Upper lobe of right lung (tissue), 1 donor: Measurements from ENCODE around the gene ASB5. TPM values are rescaled to one million over a fixed set of nuclear protein-coding genes. Genes with fewer than 3 reads are reported as not detected.

Source experiments
- ATAC-seq: fragments of 200-7000 bp; cut with Tn5 transposase; one replicate; pipeline ENCODE4 v1.9.1; 2020; ENCODE audit warnings: mild to moderate bottlenecking, moderate library complexity
- DNase-seq: peaks from one replicate; pipeline ENCODE4 v3.0.0-alpha.2; 2020
- H3K27ac ChIP-seq: fragments of 200-600 bp; one replicate; pipeline ENCODE4 v1.8.0; 2022
- H3K27me3 ChIP-seq: fragments of 200-600 bp; one replicate; pipeline ENCODE4 v1.8.0; 2022; ENCODE audit warnings: mild to moderate bottlenecking
- H3K36me3 ChIP-seq: fragments of 200-600 bp; one replicate; pipeline ENCODE4 v1.8.0; 2022
- H3K4me1 ChIP-seq: fragments of 200-600 bp; one replicate; pipeline ENCODE4 v1.8.0; 2022
- H3K4me3 ChIP-seq: fragments of 200-600 bp; one replicate; pipeline ENCODE4 v1.8.0; 2022; ENCODE audit warnings: mild to moderate bottlenecking
- H3K9me3 ChIP-seq: fragments of 200-600 bp; one replicate; pipeline ENCODE4 v1.8.0; 2022
- intact Hi-C: fragments of 100-400 bp; cut with DNase I; formaldehyde crosslinking; loops from one replicate; pipeline ENCODE4 v1.11.0; 2022
- long read RNA-seq: library from polyadenylated mRNA; unstranded; transcript quantifications from one replicate; pipeline ENCODE4 v2.0.0, GENCODE V29; 2021
- total RNA-seq: library from RNA; stranded (reverse); fragmentation: NEBNext Ultra II Directional; extraction: Animal tissue kit (Norgen Biotek cat#: 25700); gene quantifications from one replicate; pipeline ENCODE4 v1.2.1, GENCODE V29; 2021
- TF ChIP-seq, protein P1 (sequence below): fragments of 200-600 bp; IDR thresholded peaks from one replicate; pipeline ENCODE4 v1.8.0; 2022; ENCODE audit warnings: antibody characterized with exemption
- donor health status: DM: no; HTN: yes; CAD: no; lungs with severe emphysema.

ASB5 gene
- total RNA-seq: not detected
- long read RNA-seq: 0 reads

DNA sequence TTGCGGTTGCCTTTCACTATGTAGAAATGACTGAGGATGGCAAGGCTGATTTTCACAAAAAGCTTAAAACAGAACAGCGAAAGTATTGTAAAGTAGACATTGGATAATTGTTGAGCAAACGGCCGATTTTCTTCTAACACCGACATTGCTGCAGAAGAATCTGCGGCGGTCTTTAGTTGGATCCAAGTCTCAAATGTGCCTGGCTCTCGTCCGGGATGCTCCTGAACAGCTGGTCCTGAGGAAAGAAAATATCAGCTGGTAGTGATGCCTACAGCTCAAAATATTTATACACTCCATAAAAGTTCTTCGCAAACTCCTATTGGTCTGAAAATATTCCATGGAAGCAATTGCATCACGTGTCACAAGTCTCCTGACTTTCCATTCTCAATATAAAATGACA, at the start of gene ASB5:
ASB5 (minus strand) TSS at position 260 of the 400 bp plus-strand sequence; CDS start at position 146, 114 bp downstream.
- H3K27me3 ChIP-seq: no peaks in the 10 kb centered on the region
- TF ChIP-seq, protein P1, sequence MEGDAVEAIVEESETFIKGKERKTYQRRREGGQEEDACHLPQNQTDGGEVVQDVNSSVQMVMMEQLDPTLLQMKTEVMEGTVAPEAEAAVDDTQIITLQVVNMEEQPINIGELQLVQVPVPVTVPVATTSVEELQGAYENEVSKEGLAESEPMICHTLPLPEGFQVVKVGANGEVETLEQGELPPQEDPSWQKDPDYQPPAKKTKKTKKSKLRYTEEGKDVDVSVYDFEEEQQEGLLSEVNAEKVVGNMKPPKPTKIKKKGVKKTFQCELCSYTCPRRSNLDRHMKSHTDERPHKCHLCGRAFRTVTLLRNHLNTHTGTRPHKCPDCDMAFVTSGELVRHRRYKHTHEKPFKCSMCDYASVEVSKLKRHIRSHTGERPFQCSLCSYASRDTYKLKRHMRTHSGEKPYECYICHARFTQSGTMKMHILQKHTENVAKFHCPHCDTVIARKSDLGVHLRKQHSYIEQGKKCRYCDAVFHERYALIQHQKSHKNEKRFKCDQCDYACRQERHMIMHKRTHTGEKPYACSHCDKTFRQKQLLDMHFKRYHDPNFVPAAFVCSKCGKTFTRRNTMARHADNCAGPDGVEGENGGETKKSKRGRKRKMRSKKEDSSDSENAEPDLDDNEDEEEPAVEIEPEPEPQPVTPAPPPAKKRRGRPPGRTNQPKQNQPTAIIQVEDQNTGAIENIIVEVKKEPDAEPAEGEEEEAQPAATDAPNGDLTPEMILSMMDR: no peak
- no peak within 1 kb of the TSS for H3K4me3 ChIP-seq
- H3K36me3 ChIP-seq: no peaks in the 10 kb centered on the region
- intact Hi-C loops: no loop called here
- no peak for ATAC-seq
- H3K9me3 ChIP-seq: no peaks in the 10 kb centered on the region
- no peak within 1 kb of the TSS for H3K27ac ChIP-seq
- no peaks in the 10 kb centered on the region for H3K4me1 ChIP-seq
- no peak for DNase-seq

DNA sequence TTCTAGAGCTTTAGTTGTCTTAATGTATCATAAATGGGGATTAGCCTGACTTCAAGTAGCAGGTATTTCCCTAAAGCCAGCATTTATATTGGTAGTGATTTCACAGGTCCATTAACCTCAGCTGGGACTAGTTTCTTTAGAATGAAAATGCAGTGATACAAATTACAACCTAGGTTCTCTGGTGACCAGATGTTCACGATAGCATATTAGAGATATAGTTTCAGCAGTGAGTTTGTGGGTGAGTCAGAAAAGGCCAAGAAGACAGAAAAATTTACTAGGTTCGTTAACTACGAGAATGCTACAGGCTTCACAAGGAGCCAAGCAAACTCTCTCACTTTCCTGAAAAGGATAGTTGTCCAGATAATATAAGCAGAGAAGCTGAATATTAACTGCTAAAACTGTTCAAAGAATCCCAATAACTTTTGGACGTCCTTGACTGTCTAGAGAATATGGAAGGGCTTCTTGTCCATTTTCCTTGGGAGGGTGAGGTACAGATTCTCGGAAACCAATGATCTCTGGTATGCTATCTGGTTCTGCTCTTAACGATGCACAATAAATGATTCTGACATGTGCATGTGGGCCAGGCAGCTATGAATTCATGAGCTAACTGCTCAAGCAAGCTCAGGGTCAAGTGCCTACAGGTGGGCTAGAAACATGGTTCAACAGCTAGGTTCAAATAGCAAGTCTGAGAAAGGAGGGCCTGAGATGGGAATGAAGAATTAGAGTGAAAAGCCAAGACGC, 44.7 kb upstream of the ASB5 start:
- Histone ChIP-seq H3K27ac (no peak overlapping the region), H3K9me3 (no peaks in the 10 kb centered on the region), H3K27me3 (no peaks in the 10 kb centered on the region), H3K4me3 (no peak overlapping the region), H3K36me3 (no peaks in the 10 kb centered on the region), H3K4me1 (no peaks in the 10 kb centered on the region)
- DNase-seq: no peak
- intact Hi-C loops: no loop called here
- ATAC-seq: no peak
- TF ChIP-seq, protein P1: no peak

GRCh38 chr4:176309772-176310171, 40.8 kb upstream of the ASB5 start:
- Histone ChIP-seq H3K36me3 (no peaks in the 10 kb centered on the region), H3K27ac (no peak overlapping the region), H3K4me3 (no peak overlapping the region), H3K9me3 (no peaks in the 10 kb centered on the region), H3K4me1 (no peaks in the 10 kb centered on the region), H3K27me3 (no peaks in the 10 kb centered on the region)
- ATAC-seq (no peak), DNase-seq (no peak)
- intact Hi-C loops: no loop called here
- TF ChIP-seq, protein P1: no peak

DNA sequence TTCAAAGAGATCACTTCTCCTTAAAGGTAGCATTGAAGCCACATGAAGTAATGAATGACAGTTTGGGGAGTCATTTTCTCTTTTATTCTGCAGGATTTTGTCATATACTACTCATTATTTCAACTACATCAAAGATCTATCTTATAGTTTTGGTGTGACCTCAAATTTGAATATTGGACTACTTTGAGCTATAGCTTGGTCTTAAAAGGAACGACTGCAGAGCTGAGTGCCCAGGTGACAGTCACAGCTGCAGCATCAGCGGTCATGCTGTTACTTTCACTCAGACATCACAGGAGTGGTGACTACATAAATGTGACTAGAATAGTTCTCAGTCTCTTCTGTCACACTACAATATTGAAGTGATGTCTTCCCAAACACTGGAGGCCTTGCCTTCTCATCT, 40.0 kb upstream of the ASB5 start:
- H3K4me1 ChIP-seq: no peaks in the 10 kb centered on the region
- ATAC-seq (no peak), DNase-seq (no peak)
- TF ChIP-seq, protein P1: no peak
- H3K27ac ChIP-seq: no peak overlapping the region
- H3K36me3 ChIP-seq: no peaks in the 10 kb centered on the region
- H3K4me3 ChIP-seq: no peak overlapping the region
- H3K27me3 ChIP-seq: no peaks in the 10 kb centered on the region
- no peaks in the 10 kb centered on the region for H3K9me3 ChIP-seq
- intact Hi-C loops: no loop called here

- H3K27ac ChIP-seq: no peak overlapping the region
- no peaks in the 10 kb centered on the region for H3K9me3 ChIP-seq
- no peak overlapping the region for H3K4me3 ChIP-seq
- DNase-seq (no peak), ATAC-seq (no peak)
- no peaks in the 10 kb centered on the region for H3K27me3 ChIP-seq
- intact Hi-C loops: no loop called here
- H3K36me3 ChIP-seq: no peaks in the 10 kb centered on the region
- no peaks in the 10 kb centered on the region for H3K4me1 ChIP-seq
- TF ChIP-seq, protein P1: no peak
Observed at GRCh38 chr4:176308441-176308840, 39.4 kb upstream of the ASB5 start.

GRCh38 chr4:176307666-176307930, 38.6 kb upstream of the ASB5 start:
- TF ChIP-seq, protein P1: no peak
- no peak overlapping the region for H3K4me3 ChIP-seq
- no peak for ATAC-seq
- no peak for DNase-seq
- no peaks in the 10 kb centered on the region for H3K36me3 ChIP-seq
- no peak overlapping the region for H3K27ac ChIP-seq
- no peaks in the 10 kb centered on the region for H3K27me3 ChIP-seq
- H3K9me3 ChIP-seq: no peaks in the 10 kb centered on the region
- intact Hi-C loops: no loop called here
- no peaks in the 10 kb centered on the region for H3K4me1 ChIP-seq
